ENCODE data around the gene MYORG.

MYORG gene

GRCh38 chr9:34374339-34374738, 2.4 kb downstream of the MYORG start:
- H3K27ac ChIP-seq (ENCODE audit: low read length, poor library complexity, severe bottlenecking), result no peak overlapping the region
- no peak overlapping the region for H2BK12ac ChIP-seq (ENCODE audit: low read length in 2 of 2)
- no peak overlapping the region for H4K8ac ChIP-seq (ENCODE audit: low read length)
- H2AFZ ChIP-seq (ENCODE audit: low read depth, low read length), result no peak overlapping the region
- peaks cover 0 to 42% of the 10 kb centered on the region in 2 experiments for H3K27me3 ChIP-seq (ENCODE audit: control insufficient read depth in 1 of 2, insufficient read depth in 1 of 2, low read length in 2 of 2)
- H3K4me3 ChIP-seq (ENCODE audit: insufficient read depth in 1 of 2, low read depth in 1 of 2, low read length in 2 of 2), result no peak overlapping the region
- H2AK5ac ChIP-seq (ENCODE audit: low read length, severe bottlenecking), result no peak overlapping the region
- H3K4ac ChIP-seq (ENCODE audit: low read depth in 1 of 2, low read length in 2 of 2), result no peak overlapping the region
- H3K23ac ChIP-seq (ENCODE audit: low read length in 2 of 2), result no peak overlapping the region
- DNase-seq, result no peak
- H2BK15ac ChIP-seq (ENCODE audit: low read depth, poor library complexity, severe bottlenecking), result no peak overlapping the region
- H3K9me3 ChIP-seq (ENCODE audit: control insufficient read depth, low read length), result no peaks in the 10 kb centered on the region
- H2BK5ac ChIP-seq (ENCODE audit: low read depth, low read length, poor library complexity, severe bottlenecking), result no peak overlapping the region
- 84% methylated on average over 3 of the region's 3 CpGs for WGBS
- H3K14ac ChIP-seq (ENCODE audit: low read length in 2 of 2), result no peak overlapping the region
- peaks cover 12% of the 10 kb centered on the region for H3K4me1 ChIP-seq (ENCODE audit: control insufficient read depth, insufficient read depth, low read depth, low read length)
- H4K91ac ChIP-seq (ENCODE audit: low read length), result no peak overlapping the region
- no peak overlapping the region for H2BK120ac ChIP-seq (ENCODE audit: low read depth, low read length)
- H3K36me3 ChIP-seq (ENCODE audit: control insufficient read depth in 1 of 2, insufficient read depth in 2 of 2, low read depth in 1 of 2, low read length in 2 of 2), result peaks cover 0 to 21% of the 10 kb centered on the region in 2 experiments
- no peak overlapping the region for H3K18ac ChIP-seq (ENCODE audit: low read depth in 1 of 2, low read length in 2 of 2)
- H3K4me2 ChIP-seq (ENCODE audit: low read length, poor library complexity, severe bottlenecking), result no peak overlapping the region
- H3K79me1 ChIP-seq (replicated peaks; ENCODE audit: low read length, poor library complexity, severe bottlenecking), result no peaks in the 10 kb centered on the region
- no peak overlapping the region for H3K9ac ChIP-seq (ENCODE audit: low read length)

GRCh38 chr9:34373749-34374148, 2.9 kb downstream of the MYORG start:
- H2BK120ac ChIP-seq (ENCODE audit: low read depth, low read length), result no peak overlapping the region
- no peak overlapping the region for H2AK5ac ChIP-seq (ENCODE audit: low read length, severe bottlenecking)
- H3K4me3 ChIP-seq (ENCODE audit: insufficient read depth in 1 of 2, low read depth in 1 of 2, low read length in 2 of 2), result no peak overlapping the region
- no peak overlapping the region for H3K4me2 ChIP-seq (ENCODE audit: low read length, poor library complexity, severe bottlenecking)
- H3K36me3 ChIP-seq (ENCODE audit: control insufficient read depth in 1 of 2, insufficient read depth in 2 of 2, low read depth in 1 of 2, low read length in 2 of 2), result peaks cover 0 to 21% of the 10 kb centered on the region in 2 experiments
- no peaks in the 10 kb centered on the region for H3K79me1 ChIP-seq (replicated peaks; ENCODE audit: low read length, poor library complexity, severe bottlenecking)
- H3K4me1 ChIP-seq (ENCODE audit: control insufficient read depth, insufficient read depth, low read depth, low read length), result peaks cover 12% of the 10 kb centered on the region
- no peak overlapping the region for H3K23ac ChIP-seq (ENCODE audit: low read length in 2 of 2)
- no peaks in the 10 kb centered on the region for H3K9me3 ChIP-seq (ENCODE audit: control insufficient read depth, low read length)
- no peak overlapping the region for H3K18ac ChIP-seq (ENCODE audit: low read depth in 1 of 2, low read length in 2 of 2)
- H2BK12ac ChIP-seq (ENCODE audit: low read length in 2 of 2), result no peak overlapping the region
- no peak overlapping the region for H3K27ac ChIP-seq (ENCODE audit: low read length, poor library complexity, severe bottlenecking)
- no peak overlapping the region for H3K14ac ChIP-seq (ENCODE audit: low read length in 2 of 2)
- peaks cover 0 to 42% of the 10 kb centered on the region in 2 experiments for H3K27me3 ChIP-seq (ENCODE audit: control insufficient read depth in 1 of 2, insufficient read depth in 1 of 2, low read length in 2 of 2)
- no peak overlapping the region for H4K91ac ChIP-seq (ENCODE audit: low read length)
- H4K8ac ChIP-seq (ENCODE audit: low read length), result no peak overlapping the region
- no peak overlapping the region for H3K4ac ChIP-seq (ENCODE audit: low read depth in 1 of 2, low read length in 2 of 2)
- 98% methylated on average over 2 of the region's 2 CpGs for WGBS
- no peak overlapping the region for H2BK15ac ChIP-seq (ENCODE audit: low read depth, poor library complexity, severe bottlenecking)
- no peak for DNase-seq
- no peak overlapping the region for H2BK5ac ChIP-seq (ENCODE audit: low read depth, low read length, poor library complexity, severe bottlenecking)
- no peak overlapping the region for H3K9ac ChIP-seq (ENCODE audit: low read length)
- H2AFZ ChIP-seq (ENCODE audit: low read depth, low read length), result no peak overlapping the region

- 93% methylated on average over 41 of the region's 41 CpGs for WGBS
Measured at GRCh38 chr9:34372467-34373011, 4.2 kb downstream of the MYORG start.

GRCh38 chr9:34371886-34372466, 4.7 kb downstream of the MYORG start:
- H4K8ac ChIP-seq (ENCODE audit: low read length), result peak overlapping the region; percentile 6
- no peak overlapping the region for H3K18ac ChIP-seq (ENCODE audit: low read depth in 1 of 2, low read length in 2 of 2)
- no peak overlapping the region for H3K4ac ChIP-seq (ENCODE audit: low read depth in 1 of 2, low read length in 2 of 2)
- peaks cover 0 to 21% of the 10 kb centered on the region in 2 experiments for H3K36me3 ChIP-seq (ENCODE audit: control insufficient read depth in 1 of 2, insufficient read depth in 2 of 2, low read depth in 1 of 2, low read length in 2 of 2)
- no peak overlapping the region for H3K4me3 ChIP-seq (ENCODE audit: insufficient read depth in 1 of 2, low read depth in 1 of 2, low read length in 2 of 2)
- H3K4me2 ChIP-seq (ENCODE audit: low read length, poor library complexity, severe bottlenecking), result no peak overlapping the region
- no peak overlapping the region for H3K27ac ChIP-seq (ENCODE audit: low read length, poor library complexity, severe bottlenecking)
- peak overlapping the region; percentile 53 for H4K91ac ChIP-seq (ENCODE audit: low read length)
- no peak for DNase-seq
- H3K23ac ChIP-seq (ENCODE audit: low read length in 2 of 2), result no peak overlapping the region
- no peaks in the 10 kb centered on the region for H3K9me3 ChIP-seq (ENCODE audit: control insufficient read depth, low read length)
- H3K27me3 ChIP-seq (ENCODE audit: control insufficient read depth in 1 of 2, insufficient read depth in 1 of 2, low read length in 2 of 2), result peaks cover 0 to 39% of the 10 kb centered on the region in 2 experiments
- WGBS, result 98% methylated on average over 60 of the region's 60 CpGs
- H2AK5ac ChIP-seq (ENCODE audit: low read length, severe bottlenecking), result no peak overlapping the region
- H2BK15ac ChIP-seq (ENCODE audit: low read depth, poor library complexity, severe bottlenecking), result no peak overlapping the region
- no peak overlapping the region for H2BK120ac ChIP-seq (ENCODE audit: low read depth, low read length)
- H3K9ac ChIP-seq (ENCODE audit: low read length), result no peak overlapping the region
- no peaks in the 10 kb centered on the region for H3K79me1 ChIP-seq (replicated peaks; ENCODE audit: low read length, poor library complexity, severe bottlenecking)
- no peak overlapping the region for H3K14ac ChIP-seq (ENCODE audit: low read length in 2 of 2)
- H3K4me1 ChIP-seq (ENCODE audit: control insufficient read depth, insufficient read depth, low read depth, low read length), result peaks cover 7% of the 10 kb centered on the region
- H2AFZ ChIP-seq (ENCODE audit: low read depth, low read length), result no peak overlapping the region
- H2BK12ac ChIP-seq (ENCODE audit: low read length in 2 of 2), result no peak overlapping the region
- no peak overlapping the region for H2BK5ac ChIP-seq (ENCODE audit: low read depth, low read length, poor library complexity, severe bottlenecking)

More at GRCh38 chr9:34372467-34373011, 4.2 kb downstream of the MYORG start:
- Histone ChIP-seq H2AFZ (ENCODE audit: low read depth, low read length) (no peak overlapping the region), H2BK120ac (ENCODE audit: low read depth, low read length) (no peak overlapping the region), H4K8ac (ENCODE audit: low read length) (peak overlapping the region; percentile 6), H2AK5ac (ENCODE audit: low read length, severe bottlenecking) (no peak overlapping the region), H3K9me3 (ENCODE audit: control insufficient read depth, low read length) (no peaks in the 10 kb centered on the region), H3K4me2 (ENCODE audit: low read length, poor library complexity, severe bottlenecking) (no peak overlapping the region), H3K4ac (ENCODE audit: low read depth in 1 of 2, low read length in 2 of 2) (no peak overlapping the region), H3K18ac (ENCODE audit: low read depth in 1 of 2, low read length in 2 of 2) (no peak overlapping the region), H3K23ac (ENCODE audit: low read length in 2 of 2) (no peak overlapping the region), H3K4me3 (ENCODE audit: insufficient read depth in 1 of 2, low read depth in 1 of 2, low read length in 2 of 2) (no peak overlapping the region), H3K14ac (ENCODE audit: low read length in 2 of 2) (no peak overlapping the region), H3K79me1 (replicated peaks; ENCODE audit: low read length, poor library complexity, severe bottlenecking) (no peaks in the 10 kb centered on the region), H3K9ac (ENCODE audit: low read length) (no peak overlapping the region), H2BK15ac (ENCODE audit: low read depth, poor library complexity, severe bottlenecking) (no peak overlapping the region), H3K27ac (ENCODE audit: low read length, poor library complexity, severe bottlenecking) (no peak overlapping the region), H2BK12ac (ENCODE audit: low read length in 2 of 2) (no peak overlapping the region), H3K36me3 (ENCODE audit: control insufficient read depth in 1 of 2, insufficient read depth in 2 of 2, low read depth in 1 of 2, low read length in 2 of 2) (peaks cover 0 to 21% of the 10 kb centered on the region in 2 experiments), H2BK5ac (ENCODE audit: low read depth, low read length, poor library complexity, severe bottlenecking) (no peak overlapping the region), H3K4me1 (ENCODE audit: control insufficient read depth, insufficient read depth, low read depth, low read length) (peaks cover 12% of the 10 kb centered on the region), H4K91ac (ENCODE audit: low read length) (peak overlapping the region; percentile 53), H3K27me3 (ENCODE audit: control insufficient read depth in 1 of 2, insufficient read depth in 1 of 2, low read length in 2 of 2) (peaks cover 0 to 39% of the 10 kb centered on the region in 2 experiments)
- no peak for DNase-seq

Measured in mesenchymal stem cell (in vitro differentiated cells and primary cell).